ENCODE measurements around the gene WWOX.

DNA sequence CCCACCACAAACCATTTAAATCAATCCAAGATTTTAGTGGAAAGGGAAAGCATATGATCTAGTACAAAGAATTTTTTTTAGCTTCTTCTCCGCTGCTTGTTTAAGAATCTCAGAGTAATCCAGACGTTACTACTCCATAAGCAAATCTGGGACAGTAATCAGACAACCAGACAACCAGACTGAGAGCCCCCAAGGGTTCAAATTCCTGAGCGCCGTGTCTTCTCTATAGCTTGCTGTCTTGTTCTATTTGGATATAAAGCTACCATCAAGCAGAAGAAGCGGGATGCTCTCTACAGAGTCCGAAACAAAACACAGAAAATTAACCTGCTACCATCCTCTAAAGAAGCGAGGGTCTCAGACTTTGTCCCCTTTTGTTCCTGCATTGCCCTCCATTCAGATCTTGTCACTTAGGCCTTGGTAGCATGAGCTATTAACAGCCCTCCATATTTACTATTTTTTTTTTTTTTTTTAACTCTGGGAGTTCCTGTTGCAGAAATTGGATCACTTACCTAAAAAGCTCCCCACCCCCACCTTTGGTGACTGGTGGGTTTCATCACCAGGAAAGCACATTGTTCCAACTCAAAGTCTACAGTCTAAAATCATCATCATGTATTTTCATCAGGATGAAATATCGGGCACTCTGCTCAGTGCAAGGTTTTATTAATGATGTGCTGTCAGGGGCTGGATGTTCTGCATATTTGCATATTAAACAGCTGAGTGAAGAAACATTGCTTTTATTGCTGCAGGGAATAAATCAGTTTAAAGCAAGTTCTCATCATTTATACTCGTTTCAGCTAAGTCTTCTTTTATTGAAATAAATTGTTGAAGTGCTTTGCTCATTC lies 576.7 kb downstream of the WWOX start:
- TF ChIP-seq CTCF (IDR thresholded peaks at IDR 0.05; ENCODE audit: poor library complexity) (no peak), EZH2 (IDR thresholded peaks at IDR 0.05; ENCODE audit: borderline replicate concordance) (no peak)

Data from hepatocyte (in vitro differentiated cells).